Activated T-helper 9 cell treated with anti-CD3 and anti-CD28 coated beads, Interleukin-2, amount 50 U/mL, for 16 hours (primary cell): Measurements from ENCODE around the gene NUAK1.
"Not testable (repeated sequence)": the region's sequence is repeated elsewhere in the genome, so short reads cannot be mapped to it uniquely, and the experiment has no call there.

Experiments
- DNase-seq: peaks from one replicate; pipeline ENCODE4 v3.0.0-alpha.2; 2020; ENCODE audit warnings: low read depth

Gene NUAK1

DNA sequence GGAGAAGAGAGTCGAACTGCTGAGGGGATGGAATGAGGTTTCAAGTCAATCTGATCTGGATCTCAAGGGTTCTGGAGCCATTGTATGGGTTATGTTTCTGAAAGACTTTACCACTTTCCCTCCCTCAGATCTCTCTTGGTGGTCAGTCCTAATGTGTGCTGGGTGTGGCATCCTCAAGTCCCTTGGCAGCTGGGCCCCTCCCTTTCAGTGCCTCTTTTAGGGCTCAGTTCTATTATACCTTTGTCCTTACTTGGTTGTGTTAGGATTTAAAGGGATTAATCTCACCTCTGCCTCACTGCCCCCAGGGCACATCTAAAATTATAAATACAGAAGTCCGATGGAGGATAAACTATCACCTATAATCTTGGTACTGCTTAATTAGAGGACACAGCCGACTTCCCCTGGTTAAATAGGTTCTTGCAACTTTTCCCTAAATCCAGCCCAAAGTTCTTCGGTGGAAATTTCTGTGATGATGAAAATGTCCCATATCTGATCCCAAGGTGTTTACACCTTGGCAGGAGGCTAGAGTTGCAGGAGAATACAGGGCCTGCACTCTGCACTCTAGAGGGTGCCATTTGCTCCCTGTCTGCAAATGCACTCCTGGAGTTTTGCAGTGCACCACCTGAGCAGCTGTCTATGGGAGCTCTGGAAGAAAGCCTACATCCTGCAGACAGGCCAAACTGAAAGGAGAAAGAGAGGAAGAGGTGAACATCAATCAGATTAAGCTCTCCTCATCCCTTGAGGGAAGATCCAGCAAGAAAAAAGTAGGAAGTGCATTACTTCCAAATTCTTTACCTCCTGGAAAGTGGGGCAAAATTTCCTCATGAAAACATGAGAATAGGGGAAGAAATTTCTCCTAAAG is 106.8 kb downstream of the NUAK1 start:
- DNase-seq, result no peak

DNA sequence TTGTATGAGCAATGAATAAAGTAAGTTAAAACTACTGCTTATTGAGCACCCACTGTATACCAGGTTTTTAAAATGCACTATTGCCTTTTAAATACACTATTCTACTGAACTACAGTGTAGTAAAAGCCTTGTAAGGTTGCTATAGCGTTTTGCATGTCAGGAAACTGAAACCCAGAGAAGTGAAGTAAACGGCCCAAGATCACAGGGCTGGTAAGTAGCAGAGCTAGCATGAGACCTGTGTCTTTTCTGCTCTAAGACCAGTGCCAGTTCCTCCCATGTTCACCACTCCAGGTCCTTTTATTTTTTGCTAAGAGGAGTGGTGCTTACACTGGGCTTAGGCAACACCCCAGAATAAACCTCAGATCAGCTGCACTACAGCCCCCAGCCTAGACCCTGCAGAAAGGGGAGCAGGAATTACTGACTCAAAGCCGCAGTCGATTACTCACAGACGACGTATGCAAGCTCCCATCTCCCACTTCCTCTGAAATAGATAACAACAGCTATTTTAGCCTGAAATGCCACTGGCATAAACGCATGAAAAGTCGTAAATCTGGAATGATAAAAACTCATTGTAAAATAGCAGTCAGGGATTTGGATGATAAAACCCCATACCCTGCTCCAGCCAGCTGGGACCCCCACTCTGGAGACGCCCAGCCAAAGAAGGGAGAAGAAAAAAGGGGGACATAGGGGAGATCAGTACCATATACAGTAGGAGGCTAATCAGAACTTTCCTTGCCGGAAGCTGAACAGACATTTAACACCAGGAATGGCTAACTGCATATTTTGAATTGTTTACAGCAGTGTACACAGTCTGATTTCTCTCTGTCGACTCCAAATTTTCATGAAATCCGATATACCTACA is 108.3 kb downstream of the NUAK1 start:
- DNase-seq, result no peak

DNA sequence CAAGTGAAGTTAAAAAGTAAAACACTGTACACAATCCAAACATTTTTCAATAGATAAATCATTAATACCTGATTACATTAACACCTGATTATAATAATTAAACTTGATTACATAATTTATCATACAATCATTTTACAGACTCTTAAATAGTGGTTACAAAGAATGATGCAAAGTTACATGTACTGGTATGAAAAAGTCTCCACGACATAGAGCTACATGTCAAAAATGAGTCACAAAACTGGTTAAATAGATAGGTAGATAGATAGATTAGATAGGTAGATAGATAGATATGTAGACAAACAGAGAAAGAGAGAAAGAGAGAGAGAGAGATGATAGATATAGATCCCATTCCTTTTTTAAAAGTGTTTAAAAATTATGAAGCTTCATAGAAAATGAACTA is 109.2 kb downstream of the NUAK1 start:
- no peak for DNase-seq

DNA sequence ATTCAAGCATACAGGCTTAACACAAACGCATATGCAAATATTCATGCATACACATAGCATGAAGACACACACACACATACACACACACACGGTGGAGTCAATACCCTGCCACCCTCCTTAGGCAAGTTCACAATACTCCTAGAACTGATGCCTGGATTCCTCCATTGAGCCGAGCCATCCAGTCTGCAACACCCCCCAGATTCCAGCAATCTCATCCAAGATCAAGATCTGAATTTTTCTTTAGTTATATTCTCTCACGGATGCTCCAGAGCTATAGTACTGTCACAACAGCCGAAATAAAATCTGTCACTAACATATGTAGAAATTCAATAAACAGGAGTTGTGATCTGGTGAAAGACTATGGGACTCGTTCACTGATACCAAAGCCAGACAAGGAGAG is 110.8 kb downstream of the NUAK1 start:
- no peak for DNase-seq

DNA sequence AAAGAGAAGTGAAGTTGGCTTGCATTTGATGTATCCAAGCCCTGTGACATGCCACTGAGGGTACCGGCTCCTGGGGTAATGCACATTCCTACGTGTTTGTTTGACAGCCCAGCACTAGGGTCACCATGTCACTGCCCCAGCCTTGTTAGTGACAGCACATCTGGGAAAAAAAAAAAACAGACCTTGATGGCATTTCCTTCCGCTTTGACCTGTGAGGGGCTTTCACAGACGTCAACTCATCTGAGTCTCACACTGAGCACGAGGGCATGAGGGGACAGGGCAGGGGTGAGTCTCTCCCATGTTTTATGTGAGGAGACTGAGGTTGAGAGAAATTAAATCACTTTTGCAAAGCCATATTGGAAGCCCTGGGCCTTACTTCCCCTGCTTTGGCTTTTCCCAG is 111.5 kb downstream of the NUAK1 start:
- no peak for DNase-seq

DNA sequence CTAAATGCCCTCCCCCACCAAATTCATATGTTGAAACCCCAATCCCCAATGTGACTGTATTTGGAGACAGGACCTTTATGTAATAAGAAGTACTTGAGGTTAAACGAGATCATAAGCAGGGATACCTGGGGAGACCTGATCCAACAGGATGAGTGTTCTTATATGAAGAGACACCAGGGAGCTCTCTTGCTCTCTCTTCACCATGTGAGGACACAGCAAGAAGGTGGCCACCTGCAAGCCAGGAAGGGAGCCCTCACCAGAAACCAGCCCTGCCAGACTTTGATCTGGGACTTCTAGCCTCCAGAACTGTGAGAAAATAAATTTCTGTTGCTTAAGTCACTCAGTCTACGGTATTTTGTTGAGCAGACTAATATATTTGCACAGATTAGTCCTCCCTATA is 113.6 kb downstream of the NUAK1 start:
- DNase-seq, result no peak

DNA sequence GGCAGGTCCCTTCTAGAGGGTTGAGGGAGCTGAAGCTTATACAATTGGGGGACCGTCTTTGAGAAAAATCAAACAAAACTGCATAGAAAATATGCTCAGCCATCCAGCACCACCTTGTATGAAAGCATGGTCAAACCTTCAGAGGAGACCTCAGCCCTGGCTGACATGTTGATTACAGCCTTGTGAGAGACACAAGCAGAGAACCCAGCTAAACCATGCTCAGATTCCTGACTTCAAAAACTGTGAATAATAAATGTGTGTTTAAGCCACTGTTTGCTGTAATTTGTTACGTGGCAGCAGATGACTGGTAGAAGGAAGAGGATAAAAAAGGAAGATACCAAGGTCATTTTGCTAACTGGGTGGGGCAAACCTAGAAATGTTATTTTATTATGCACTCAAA is 115.7 kb downstream of the NUAK1 start:
- DNase-seq, result no peak

DNA sequence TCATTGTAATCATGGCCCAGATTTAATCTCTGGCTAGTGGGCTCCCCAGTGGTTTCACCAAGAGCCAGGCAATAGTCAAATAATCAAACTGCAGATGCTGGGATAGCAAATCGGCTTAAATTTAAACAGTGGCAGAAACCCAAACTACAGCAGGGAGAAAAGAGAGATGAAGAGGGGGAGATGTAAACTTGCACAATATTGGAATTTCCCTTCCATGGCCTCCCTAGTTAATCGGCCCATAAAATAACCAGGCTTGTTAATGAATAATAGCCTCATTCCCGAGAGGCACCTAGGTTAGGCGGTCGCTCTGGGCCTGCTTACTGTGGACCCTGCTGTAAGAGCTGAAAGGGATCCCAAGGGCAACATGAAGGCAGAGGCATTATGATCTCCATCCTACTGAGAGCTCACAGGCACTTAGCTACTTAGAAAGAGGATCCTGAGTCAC is 116.2 kb downstream of the NUAK1 start:
- no peak for DNase-seq

DNA sequence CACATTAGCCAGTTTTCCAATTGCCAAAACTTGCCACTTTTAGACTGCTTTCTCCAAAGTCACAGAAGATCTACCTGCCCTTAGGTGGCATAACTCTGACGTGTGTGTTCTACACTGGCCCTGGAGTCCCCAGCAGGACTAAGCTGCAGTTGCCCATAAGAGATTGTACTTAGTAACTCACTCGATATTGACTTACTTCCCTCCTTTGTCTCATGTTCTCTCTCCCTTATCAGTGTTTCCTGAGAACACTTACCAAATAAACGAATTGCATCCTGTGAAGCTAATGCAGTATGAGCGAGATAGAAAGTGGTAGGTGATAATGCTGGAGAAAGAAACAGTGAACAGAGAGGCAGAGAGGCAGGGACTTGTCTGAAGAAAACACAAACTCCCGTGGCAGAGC is 117.2 kb downstream of the NUAK1 start:
- DNase-seq, result no peak

DNA sequence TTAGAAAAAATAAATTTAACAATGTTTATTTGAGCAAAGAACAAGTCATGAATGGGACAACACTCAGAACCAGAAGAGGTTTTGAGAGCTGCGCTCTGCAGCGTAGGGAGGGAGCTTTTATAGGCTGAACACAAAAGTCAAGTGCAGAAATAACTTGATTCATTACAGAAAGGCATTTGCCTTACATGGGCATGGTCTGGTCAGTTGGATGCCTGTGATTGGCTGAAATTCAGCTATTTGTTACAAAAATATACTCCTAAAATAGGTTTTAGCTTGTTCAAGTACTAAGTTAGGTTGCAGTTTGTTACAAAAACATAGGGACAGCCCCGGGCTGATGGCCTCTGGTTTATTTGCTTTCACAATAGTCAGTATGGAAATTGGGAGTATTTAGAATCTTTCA is 118.0 kb downstream of the NUAK1 start:
- DNase-seq, result no peak

DNA sequence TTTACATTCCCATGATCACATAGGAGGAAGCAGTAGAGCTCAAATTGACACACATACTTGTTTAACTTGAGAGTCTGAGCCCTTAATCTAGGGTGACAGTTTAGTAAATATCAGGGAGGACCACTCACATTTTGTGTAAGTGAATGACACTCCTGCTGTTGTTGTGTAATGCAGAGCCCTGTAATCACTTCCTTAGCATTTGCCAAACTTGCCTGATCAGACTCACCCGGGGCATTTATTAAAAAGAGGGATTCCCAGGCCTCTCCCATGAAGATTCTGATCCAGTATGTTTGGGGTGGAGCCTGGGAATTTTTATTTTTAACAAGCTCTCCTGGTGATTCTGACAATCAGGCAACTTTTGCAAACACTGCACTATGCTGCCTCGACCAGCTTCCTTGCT is 119.6 kb downstream of the NUAK1 start:
- no peak for DNase-seq

DNA sequence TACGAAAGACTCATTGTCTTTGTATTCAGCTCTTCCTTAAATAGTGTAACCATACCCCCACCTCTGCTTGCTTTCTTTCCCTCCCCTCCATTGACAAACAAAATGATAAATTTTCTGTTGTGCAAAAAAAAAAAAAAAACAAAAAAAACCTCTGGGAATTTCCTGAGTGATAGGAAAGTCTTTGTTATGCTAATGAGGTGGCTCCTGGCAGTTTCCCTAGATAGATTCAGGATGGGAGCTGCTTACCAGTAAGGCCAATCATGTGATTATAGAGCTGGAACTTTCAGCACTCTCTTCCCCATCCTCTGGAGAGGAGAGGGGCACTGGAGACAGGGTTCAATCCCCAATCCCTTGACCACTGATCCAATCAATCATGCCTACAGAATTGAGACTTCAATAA is 120.5 kb downstream of the NUAK1 start:
- no peak for DNase-seq

DNA sequence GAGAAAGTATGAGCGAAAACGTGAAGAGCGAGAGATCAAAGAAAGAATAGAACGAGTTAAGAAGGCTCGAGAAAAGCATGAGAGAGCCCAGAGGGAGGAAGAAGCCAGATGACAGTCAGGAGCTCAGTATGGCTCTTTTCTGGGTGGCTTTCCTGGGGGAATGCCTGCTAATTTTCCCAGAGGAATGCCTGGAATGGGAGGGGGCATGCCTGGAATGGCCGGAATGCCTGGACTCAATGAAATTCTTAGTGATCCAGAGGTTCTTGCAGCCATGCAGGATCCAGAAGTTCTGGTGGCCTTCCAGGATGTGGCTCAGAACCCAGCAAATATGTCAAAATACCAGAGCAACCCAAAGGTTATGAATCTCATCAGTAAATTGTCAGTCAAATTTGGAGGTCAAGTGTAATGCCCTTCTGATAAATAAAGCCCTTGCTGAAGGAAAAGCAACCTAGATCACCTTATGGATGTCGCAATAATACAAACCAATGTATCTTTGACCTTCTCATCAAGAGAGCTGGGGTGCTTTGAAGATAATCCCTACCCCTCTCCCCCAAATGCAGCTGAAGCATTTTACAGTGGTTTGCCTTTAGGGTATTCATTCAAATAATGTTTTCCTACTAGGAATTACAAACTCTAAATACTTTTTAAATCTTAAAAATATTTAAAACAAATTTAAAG is 122.0 kb downstream of the NUAK1 start:
- DNase-seq, result not testable (repeated sequence)

DNA sequence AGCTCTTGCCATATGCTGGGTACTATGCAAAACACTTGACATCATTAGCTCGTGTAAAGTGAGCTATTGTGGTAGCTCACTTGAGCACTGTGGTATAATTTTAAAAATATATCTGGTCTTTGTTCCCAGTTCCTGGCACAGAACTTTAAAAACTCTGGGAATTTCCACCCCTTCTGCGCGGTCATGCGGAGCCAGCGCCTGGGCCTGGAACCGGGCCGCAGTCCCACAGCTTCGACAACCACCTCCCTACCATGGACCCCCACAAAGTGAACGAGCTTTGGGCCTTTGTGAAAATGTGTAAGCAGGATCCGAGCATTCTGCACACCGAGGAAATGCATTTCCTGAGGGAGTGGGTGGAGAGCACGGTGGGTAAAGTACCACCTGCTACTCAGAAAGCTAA is 123.1 kb downstream of the NUAK1 start:
- DNase-seq, result no peak

DNA sequence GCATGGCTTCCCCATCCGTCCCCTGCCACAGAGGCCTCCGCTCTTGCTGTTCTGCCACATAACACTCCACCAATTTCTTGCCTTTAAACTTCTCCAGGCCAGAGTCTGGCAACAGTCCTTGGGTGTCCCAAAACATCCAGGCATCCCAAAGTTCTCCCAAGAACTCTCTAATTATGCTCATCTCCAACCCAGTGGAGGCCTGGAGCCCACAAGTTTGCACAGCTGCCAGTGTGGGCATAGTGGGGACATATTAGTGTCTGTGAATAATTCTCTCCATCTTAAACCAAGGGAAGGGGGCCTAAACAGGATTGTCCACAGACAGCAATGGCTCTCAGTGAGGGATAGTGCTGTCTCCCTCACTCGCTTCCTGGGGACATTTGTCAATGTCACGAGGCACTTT is 124.8 kb downstream of the NUAK1 start:
- DNase-seq, result no peak
